Stimulated activated CD4-positive, alpha-beta T cell treated with anti-CD3 and anti-CD28 coated beads, Interleukin-15, amount 100 ng/mL, for 24 hours (primary cell): Measurements from ENCODE around the gene SMPD4.
"Not testable (repeated sequence)": the region's sequence is repeated elsewhere in the genome, so short reads cannot be mapped to it uniquely, and the experiment has no call there.

Source experiments
- DNase-seq: peaks from one replicate; pipeline ENCODE4 v3.0.0-alpha.2; 2020

Gene SMPD4, protein sequence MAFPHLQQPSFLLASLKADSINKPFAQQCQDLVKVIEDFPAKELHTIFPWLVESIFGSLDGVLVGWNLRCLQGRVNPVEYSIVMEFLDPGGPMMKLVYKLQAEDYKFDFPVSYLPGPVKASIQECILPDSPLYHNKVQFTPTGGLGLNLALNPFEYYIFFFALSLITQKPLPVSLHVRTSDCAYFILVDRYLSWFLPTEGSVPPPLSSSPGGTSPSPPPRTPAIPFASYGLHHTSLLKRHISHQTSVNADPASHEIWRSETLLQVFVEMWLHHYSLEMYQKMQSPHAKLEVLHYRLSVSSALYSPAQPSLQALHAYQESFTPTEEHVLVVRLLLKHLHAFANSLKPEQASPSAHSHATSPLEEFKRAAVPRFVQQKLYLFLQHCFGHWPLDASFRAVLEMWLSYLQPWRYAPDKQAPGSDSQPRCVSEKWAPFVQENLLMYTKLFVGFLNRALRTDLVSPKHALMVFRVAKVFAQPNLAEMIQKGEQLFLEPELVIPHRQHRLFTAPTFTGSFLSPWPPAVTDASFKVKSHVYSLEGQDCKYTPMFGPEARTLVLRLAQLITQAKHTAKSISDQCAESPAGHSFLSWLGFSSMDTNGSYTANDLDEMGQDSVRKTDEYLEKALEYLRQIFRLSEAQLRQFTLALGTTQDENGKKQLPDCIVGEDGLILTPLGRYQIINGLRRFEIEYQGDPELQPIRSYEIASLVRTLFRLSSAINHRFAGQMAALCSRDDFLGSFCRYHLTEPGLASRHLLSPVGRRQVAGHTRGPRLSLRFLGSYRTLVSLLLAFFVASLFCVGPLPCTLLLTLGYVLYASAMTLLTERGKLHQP

DNA sequence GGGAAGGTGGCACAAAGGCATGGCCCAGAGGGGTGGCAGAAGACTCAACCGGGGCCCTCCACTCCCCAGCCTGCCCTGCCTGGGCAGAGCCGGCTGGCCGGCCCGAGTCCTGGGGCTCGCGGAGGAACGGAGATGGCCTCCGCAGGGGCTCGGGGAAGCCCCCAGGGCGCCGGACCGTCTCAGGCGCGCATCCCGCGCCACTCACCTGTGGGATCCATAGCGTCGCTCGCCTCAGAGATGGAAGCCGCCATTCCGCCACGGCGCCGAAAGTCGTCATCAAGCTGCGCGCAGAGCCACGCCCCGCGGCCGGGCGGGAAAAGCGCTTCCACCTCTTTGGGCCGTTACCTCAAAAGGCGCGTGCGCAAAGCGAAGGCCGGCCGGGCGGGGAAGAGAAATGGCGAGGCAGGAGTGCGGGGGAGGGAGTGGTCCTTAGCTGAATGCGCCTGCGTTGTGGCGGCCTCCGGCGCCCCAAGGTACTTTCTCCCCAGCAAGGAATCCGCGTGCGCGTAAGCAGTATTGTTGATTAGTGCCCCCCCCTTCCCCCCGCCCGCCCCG lies at the start of gene SMPD4:
Gene SMPD4, minus strand, starts transcription at position 278 of the 555 bp plus-strand sequence. CDS start 5,010 bp downstream, outside the sequence.
- DNase-seq = peak; percentile 97

DNA sequence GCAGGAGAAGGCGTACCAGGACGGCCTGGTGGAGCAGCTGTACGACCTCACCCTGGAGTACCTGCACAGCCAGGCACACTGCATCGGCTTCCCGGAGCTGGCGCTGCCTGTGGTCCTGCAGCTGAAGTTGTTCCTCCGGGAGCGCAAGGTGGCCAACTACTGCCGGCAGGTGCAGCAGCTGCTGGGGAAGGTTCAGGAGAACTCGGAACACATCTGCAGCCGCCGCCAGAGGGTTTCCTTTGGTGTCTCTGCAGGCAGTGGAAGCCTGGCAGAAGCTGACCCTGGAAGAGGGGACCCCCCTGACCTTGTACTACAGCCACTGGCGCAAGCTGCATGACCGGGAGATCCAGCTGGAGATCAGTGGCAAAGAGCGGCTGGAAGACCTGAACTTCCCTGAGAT lies 49.5 kb upstream of the SMPD4 start:
- DNase-seq = not testable (repeated sequence)

DNA sequence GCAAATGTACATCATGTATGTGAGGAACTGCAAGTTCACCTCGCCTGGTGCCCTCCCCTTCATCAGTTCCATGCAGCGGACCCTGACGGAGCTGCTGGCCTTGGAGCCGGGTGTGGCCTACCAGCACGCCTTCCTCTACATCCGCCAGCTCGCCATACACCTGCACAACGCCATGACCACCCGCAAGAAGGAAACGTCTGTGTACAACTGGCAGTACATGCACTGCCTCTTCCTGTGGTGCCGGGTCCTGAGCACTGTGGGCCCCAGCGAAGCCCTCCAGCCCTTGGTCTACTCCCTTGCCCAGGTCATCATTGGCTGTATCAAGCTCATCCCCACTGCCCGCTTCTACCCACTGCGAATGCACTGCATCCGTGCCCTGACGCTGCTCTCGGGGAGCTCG lies 49.0 kb upstream of the SMPD4 start:
- DNase-seq = not testable (repeated sequence)

DNA sequence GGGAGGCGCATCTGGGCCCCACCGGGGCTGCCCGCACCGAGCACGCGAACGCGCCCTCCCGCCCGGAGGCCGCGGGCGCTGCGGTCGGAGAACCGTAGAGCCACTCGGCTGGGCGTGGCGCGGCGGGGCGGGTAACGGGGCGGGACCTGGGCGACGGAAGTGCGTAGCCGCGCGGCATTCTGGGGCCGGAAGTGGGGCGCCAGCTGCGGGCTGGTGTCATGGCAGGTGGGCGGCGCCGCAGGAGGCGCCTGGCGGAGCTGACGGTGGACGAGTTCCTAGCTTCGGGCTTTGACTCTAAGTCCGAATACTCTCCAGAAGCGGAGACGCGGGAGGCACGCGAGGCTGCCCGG lies 47.7 kb upstream of the SMPD4 start:
- DNase-seq = peak; percentile 49

DNA sequence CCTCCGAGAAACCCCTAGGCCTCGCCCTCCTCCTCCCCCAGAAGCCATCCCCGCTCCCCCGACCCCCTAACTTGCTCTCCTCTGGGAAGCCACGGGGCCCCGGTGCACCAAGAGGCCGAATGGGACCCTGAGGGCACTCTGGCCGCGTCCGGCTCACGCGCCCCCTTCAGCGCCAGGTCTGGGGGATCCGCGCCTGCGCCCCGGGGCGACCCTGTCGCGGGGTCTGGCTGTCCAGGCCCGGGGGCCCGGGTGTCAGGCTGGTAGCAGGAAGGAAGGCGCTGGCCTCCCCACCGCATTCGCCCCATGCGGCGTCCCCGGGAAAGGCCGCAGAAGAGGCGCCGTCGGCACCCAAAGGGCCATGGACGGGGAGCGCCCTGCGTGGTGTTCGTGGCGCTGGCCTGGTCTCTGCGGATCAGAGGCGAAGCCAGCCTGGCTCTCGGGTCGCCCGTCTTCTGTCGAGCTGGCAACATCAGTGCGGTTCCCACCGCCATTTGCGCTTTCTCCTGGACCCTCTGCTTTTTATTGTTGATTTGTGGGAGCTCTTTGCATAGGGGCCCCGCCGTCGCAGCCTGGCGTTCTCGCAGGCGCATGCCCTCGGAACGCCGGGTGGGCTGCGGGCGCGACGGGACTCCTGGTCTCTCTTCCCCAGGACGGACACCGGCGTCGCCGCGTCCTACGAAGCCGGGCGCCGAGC lies 47.2 kb upstream of the SMPD4 start:
- not testable (repeated sequence) for DNase-seq

DNA sequence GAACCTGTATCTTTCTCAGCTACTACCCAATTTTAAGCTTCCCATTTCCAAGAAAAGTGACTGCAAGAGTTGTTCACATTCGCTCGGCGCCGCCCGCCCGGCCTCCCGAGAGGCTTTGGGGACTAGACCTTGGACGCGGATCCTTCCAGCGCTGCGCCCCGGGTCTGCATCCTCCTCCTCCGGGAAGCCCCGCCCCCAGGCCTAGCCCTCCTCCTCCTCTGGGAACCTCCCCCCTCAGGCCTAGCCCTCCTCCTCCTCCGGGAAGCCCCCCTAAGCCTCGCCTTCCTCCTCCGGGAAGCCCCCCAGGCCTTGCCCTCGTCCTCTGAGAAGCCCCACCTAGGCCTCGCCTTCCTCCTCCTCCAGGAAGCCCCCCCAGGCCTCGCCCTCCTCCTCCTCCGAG lies 46.6 kb upstream of the SMPD4 start:
- not testable (repeated sequence) for DNase-seq

DNA sequence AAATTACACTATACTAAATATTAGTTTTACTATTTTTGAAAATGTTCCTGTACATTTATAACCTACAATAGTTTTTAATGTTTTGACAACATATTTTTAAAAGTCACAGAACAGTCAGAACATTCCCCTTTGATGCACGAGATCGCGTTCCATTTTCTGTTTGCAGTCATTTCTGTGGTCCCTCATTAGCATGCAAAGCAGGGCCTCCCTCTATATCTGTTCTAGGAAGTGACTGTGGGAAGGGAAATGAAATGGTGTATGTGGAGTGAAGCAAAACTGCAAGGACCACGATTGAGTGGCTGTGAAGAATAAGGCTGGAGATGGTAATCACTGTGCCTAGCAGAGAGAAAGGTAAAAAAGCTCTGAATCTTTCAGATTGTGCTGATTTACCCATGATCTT lies 41.1 kb upstream of the SMPD4 start:
- DNase-seq = not testable (repeated sequence)

DNA sequence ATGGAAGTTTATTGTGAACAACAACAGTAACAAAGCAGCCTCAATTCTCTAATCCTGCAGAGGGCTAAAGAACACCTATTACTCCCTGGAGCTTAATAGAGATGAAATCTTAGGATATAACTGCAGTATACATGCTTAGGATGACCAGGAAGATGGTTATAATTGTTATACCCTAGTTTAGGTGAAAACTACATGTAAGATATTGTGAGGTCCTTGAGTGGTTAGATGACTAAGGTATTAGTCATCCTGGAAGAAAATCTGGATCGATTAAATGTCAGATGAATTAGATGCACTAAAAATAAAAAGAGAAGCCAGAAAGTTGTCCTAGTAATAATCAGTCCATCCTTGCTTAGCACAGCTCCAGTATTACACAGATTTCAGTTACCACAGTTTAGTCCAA lies 39.1 kb upstream of the SMPD4 start:
- not testable (repeated sequence) for DNase-seq

DNA sequence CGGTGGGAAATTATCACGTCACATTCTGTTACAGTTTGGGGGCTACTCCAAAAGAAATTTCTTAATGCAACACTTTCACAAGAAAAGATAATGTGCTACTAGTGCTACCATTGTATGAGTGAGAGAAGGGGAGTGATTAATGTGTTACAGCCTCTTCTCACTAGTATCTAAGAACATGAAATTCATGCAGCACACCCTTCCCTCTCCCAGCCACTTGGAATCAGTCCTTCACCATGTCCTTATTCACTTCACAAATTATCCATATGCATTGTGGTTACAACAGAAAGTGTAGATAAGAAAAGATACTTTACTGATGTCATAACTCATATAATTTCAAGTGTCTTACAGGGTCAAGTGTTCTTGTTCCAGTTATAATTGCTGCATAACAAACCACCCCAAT lies 37.7 kb upstream of the SMPD4 start:
- not testable (repeated sequence) for DNase-seq

DNA sequence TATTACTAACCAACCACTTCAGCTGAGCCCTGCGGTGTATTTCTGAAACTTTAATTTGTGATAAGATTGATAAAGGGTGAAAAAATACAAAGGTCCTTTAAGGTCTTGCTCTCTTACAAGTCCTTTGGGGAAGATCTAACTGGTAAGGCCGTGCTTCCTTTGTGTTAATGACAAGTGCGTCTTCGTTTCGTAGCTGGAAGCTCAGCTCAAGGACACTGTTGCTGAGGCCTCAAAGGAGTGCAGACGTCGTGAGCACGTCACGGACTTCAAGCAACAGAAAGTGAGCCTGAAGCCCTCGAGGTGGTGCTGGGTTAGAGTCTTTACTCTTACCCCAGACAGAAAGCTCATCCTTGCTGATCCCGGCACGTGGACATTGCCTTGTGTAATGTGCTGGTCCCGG lies 25.6 kb upstream of the SMPD4 start:
- DNase-seq = not testable (repeated sequence)

DNA sequence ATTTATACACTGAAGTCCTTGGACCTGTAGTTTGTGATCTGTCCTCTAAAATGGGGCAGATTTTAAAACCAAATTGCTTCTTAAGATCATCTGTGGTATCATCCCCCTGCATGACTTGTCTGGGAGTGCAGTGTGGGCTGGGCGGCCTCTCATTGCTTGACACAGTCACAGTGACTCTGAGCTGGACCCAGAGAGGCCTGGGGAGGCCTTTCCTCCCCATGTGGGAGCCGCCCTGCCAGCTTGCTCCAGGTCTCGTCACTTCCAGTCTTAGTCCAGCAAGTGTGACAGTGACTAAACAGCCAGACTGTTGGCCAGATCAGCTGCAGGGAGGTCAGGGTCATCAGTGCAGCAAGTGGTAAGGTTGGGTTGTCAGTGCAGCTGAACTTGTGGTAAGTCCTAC lies 21.7 kb upstream of the SMPD4 start:
- DNase-seq = not testable (repeated sequence)

DNA sequence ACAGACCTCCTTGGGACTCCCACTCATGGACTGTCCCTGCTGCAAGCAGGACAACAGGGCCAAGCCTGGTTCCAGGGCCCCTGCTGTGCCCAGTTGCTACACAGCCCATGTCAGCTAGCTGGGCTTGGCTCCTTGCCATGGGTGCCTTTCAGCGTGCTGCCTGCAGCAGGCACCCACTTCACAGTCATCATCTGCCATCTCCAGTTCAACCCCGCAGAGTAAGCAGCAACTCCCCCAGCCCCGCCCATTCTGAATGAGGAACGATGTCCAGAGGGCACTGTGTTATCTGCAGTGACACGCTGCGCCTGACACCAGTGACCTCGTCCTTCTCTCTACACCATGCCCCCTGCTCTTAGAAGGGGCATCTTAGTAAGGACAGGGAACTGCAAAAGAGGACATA lies 21.1 kb upstream of the SMPD4 start:
- DNase-seq = not testable (repeated sequence)

DNA sequence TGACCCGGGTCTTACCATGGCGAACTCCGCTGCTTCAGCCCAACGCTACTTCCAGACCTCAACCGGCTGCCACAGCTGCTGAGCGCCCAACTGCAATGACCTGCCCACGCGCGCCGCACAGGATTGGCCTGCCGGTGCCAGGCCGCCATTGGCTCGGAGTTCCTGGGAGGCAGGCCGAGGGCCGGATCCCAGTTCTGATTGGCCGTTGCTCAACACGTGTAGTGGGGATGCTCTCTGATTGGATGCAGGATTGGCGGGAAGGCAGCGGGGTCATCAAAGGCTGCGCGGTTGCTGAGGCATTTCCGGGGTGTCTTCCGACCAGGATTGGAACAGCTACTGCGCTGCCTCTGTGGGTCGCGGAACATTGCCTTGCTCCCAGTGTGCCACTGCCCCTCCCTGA lies 16.9 kb upstream of the SMPD4 start, which contains the start of gene TUBA3E:
Gene TUBA3E, minus strand, starts transcription at position 97 of the 400 bp plus-strand sequence. Its CDS starts 79 bp downstream, at position 18.
- no peak for DNase-seq

DNA sequence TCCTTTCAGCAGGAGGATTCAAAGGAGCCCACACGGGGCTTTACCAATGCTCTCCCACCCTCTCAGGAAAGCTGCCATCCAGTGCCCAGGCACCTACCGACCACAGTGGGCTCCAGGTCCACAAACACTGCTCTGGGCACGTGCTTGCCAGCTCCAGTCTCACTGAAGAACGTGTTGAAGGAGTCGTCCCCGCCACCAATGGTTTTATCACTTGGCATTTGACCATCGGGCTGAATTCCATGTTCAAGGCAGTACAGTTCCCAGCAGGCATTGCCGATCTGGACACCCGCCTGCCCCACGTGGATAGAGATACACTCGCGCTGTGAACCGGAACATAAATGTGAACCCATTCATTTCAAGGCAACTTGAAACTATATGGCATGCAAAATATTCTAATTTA lies 14.7 kb upstream of the SMPD4 start:
- DNase-seq = not testable (repeated sequence)

DNA sequence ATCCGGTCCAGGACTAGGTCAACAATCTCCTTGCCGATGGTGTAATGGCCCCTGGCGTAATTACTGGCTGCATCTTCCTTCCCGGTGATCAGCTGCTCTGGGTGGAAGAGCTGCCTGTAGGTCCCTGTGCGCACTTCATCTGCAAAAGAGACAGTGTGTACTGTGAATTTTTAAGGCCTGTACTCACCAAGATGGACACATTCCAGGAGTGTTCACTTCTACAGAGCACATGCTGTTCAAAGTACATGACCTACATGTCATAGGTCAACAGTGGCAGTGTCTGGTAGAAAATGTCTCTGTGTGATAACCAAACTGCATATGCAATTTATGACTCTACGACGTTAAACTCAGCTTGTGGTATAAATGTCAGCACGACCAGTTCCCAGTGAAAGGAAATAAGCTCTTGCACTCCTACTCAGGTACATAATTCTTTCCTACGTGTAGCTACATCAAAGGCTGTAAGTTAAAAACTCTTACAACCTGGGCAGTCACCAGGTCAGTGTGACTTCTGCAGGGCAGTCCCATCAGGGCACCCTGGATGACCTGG lies 13.8 kb upstream of the SMPD4 start:
- DNase-seq = not testable (repeated sequence)

DNA sequence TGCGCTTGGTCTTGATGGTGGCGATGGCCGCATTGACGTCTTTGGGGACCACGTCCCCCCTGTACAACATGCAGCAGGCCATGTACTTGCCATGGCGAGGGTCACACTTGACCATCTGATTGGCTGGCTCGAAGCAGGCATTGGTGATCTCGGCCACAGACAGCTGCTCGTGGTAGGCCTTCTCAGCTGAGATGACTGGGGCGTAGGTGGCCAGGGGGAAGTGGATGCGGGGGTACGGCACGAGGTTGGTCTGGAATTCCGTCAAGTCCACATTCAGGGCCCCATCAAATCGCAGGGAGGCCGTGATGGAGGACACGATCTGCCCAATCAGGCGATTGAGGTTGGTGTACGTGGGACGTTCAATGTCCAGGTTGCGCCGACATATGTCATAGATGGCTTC lies 12.4 kb upstream of the SMPD4 start:
- DNase-seq = not testable (repeated sequence)

DNA sequence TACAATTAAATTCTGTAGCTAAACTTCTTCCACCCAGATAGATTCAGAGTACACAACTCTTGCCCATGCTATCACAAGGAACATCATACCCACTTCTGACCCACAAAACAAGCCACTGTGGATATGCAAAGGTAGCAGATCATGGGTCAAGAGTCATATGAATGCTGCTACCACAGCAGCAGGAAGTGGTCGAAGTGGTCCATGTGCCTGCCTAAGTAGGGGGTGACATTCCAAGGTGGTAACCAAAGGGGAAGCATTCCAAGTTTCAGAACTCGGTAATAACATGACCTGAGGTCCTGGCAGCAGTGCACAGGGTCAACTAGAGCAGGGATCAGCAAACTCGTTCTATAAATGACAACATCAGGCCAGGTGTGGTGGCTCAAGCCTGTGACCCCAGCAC lies 11.0 kb upstream of the SMPD4 start:
- DNase-seq = not testable (repeated sequence)

DNA sequence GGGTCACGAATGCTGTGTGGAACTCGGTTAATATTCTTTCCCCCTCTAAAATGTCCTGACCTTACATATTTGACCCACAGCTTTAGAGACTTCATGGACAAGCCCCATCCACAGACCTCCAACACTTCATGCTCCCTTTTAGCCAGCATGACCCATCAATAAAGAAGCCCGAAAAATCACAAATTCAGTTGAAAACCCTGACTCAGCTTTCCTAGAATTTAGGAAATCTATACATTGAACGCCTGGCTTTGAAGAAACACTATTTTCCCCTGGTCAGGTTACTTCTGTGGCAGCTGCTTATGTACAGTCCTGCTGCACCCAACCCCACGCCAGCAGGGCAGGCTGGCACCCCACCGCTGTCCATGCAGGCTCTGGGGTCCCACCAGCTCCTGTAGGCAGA lies 9.9 kb upstream of the SMPD4 start:
- not testable (repeated sequence) for DNase-seq

DNA sequence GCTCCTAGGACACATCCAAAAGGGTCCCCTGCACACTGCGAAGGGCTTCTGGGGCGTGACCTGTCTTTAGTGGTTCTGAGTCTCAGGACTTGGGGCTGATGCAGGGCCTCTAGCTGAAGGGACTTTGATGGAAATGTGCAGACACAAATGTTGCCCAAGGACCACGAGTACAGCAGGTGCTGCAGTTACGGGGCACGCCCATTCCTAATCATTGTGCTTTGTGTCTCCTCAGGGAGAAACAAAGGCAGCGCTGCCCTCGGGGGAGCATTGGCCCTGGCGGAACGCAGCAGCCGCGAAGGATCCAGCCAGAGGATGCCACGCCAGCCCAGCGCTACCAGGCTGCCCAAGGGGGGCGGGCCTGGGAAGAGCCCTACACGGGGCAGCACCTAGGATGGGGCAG lies 8.8 kb upstream of the SMPD4 start:
- no peak for DNase-seq

DNA sequence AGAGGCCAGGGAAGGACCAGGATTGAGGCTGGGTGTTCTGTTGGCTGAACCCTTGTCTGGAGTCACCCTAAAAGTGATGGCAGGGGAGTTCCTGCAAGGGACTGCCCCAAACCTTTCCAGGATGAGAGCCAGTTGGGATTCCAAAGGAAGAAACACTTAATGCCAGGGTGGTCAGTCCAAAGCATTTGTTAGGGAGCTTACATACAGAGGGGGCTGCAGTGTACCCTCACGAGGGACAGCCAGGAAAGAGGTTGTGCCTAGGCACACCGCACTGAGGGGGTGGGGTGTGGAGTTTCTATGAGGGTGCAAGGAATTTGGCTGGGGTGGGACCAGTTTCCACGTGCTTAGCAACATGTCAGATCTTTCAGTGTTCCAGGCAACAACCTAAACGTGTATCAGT lies 7.6 kb upstream of the SMPD4 start:
- DNase-seq = not testable (repeated sequence)

DNA sequence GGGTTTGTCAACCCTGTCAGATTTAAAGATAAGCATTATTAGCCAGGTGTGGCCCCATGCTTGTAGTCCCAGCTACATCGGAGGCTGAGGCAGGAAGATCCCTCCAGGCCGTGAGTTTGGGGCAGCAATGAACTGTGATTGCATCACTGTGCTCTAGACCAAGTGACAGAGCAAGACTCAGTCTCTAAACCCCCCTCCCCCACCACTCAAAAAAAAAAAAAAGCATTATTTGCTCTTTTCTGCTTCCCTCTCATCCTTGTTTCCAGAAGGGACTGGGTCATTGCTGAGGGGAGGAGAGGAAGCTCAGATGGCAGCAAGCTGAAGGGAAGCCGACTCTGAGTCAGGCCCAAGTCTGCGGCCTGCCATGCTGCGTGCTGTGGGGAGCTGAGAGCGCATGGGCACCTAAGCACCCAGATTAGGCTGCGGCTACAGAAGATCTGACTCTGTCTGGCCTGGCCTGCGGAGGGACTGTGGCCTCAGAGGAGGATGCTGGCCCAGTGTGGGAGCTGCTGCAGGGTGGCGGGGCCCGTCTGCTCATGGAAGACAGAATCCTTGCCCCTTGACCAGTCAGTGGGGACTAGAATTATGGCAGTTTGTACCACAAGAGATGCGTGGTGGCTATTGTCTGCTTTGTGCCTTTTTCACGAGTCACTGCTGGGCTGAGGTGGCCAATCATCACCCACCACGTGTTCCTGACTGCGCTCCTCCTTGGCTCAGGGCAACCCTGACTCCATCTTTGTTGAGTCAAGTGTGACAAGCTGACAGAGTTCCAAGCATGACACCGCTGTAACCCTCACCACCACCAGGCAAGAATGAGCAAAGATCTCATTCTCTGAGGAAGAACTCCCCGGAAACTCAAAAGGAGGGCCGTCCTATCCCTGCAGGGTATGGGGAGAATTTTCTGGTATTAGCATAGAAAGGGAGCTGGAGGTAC lies 6.7 kb upstream of the SMPD4 start:
- DNase-seq = not testable (repeated sequence)
